PC-9 (cell line): Measurements from ENCODE around the gene CEP192.

ENCODE experiments used
- CTCF ChIP-seq: fragments of 200-600 bp; sonication (generic); conservative IDR thresholded peaks from 2 replicates; pipeline ENCODE4 v1.6.1; 2017; ENCODE audit warnings: mixed run types, antibody characterized with exemption, mild to moderate bottlenecking, moderate library complexity
- EZH2 ChIP-seq: fragments of 200-600 bp; sonication (generic); IDR thresholded peaks from 2 replicates; pipeline ENCODE4 v1.8.0; 2017; ENCODE audit warnings: antibody characterized with exemption, low read depth

GRCh38 chr18:13019301-13019700 is 28.1 kb downstream of the CEP192 start:
- TF ChIP-seq CTCF (no peak), EZH2 (no peak)
